HG03342 (cell line): ENCODE results near the gene IL18.
A peak's percentile ranks its signal among the peaks of the same experiment; 100 is the strongest.
"Not testable (repeated sequence)": the region's sequence is repeated elsewhere in the genome, so short reads cannot be mapped to it uniquely, and the experiment has no call there.

ENCODE experiments used
- ATAC-seq: cut with Tn5 transposase; IDR thresholded peaks from one replicate; pipeline ENCODE4 v1.9.1; 2021; ENCODE audit warnings: mild to moderate bottlenecking, moderate library complexity; ENCODE audit not compliant: unreplicated experiment

IL18 gene

DNA sequence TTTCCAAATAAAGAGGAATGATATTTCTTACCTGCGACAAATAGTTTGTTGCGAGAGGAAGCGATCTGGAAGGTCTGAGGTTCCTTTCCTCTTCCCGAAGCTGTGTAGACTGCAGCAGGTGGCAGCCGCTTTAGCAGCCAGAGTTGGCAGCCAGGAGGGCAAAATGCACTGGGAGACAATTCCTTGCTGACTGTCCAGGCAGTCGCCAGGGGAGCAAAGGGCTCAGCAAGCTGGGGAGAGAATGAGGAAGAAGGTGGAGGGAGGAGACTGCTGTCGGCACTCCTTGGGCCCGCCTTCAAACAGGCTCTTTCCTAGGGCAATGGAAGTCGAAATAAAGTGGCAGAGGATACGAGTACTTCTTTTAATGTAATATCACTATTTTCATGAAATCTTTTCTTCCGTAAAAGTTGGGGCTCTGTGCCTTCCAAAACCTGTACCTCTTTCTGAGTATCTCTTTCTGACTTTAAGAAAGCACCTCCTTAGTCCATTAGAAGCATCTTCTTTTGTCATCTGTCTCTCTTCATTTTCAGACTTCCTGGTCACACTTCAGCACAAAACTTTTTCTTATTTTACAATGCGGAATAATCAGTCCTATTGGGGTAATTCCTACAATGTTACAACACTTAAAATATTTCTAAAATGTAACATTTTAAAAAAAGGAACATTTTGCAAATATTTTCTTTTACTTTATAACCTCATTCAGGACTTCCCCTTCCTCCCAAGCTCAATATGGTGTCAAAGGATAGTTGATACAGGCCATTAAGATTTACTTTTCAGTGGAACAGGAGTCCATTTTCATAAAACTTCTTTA lies at the start of gene IL18:
Gene IL18 (minus strand): TSS at position 220 of the 811 bp plus-strand sequence. CDS start 9,041 bp downstream, outside the sequence.
- ATAC-seq: no peak

DNA sequence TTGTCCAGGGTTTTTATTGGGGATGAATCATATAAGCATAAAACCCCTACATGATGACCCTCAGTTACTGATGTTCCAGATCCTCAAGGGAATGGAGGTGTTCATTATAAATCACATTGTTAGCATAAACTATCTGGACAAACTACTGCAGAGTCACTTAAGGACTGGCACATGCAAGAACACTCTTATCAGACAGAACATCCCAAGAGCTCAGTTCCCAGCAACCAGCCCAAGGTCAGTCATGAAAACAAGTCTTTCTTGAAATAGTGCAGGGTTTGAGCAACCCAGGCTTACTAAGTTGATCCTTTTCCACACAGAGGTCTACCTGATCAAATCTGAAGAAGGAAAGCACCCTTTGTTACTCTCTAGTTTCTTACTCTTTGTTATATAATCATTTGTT lies 48.8 kb upstream of the IL18 start:
- ATAC-seq: no peak

DNA sequence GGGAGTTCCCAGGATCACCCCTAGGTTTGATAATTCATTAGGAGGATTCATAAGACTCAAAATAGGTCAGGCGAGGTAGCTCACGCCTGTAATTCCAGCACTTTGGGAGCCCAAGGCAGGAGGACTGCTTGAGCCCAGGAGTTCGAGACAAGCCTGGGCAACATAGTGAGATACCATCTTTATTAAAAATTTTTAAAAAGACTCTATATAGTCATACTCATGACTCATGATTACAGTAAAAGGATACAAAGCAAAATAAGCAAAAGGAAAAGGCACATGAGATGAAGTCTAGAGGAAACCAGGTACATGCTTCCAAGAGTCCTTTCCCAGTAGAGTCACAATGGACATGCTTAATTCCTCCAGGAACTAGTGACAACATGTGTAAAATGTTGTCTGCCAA lies 48.4 kb upstream of the IL18 start:
- ATAC-seq: no peak

DNA sequence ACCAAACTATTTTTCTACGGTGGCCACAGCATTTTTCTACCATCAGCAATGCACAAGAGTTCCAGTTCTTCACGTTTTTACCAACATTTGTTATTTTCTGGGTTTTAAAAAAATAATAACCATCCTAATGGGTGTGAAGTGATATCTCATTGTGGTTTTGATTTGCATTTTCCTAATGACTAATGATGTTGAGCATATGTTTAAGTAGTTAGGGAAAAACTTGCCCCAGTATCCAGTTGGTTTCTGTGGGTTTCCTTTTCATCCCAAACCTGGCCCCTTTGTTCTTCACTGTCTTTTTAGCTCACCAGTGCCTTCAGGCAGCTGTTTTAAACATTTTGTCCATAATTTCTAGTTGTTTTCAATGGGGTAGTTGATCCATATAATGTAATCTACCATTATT lies 47.6 kb upstream of the IL18 start:
- ATAC-seq: no peak

DNA sequence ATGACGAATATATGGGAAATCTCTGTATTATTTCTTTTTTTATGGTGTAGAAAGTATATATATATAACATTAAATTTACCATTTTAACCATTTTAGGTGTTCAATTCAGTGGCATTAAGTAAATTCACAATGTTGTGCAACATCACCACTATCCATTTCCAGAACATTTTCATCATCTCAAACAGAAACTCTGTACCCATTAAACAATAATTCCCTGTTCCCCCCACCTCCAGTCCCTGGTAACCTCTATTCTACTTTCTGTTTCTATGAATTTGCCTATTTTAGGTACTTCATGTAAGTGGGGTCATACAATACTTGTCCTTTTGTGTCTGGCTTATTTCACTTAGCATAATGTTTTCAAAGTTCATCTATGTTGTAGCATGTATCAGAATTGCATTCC lies 47.0 kb upstream of the IL18 start:
- no peak for ATAC-seq

DNA sequence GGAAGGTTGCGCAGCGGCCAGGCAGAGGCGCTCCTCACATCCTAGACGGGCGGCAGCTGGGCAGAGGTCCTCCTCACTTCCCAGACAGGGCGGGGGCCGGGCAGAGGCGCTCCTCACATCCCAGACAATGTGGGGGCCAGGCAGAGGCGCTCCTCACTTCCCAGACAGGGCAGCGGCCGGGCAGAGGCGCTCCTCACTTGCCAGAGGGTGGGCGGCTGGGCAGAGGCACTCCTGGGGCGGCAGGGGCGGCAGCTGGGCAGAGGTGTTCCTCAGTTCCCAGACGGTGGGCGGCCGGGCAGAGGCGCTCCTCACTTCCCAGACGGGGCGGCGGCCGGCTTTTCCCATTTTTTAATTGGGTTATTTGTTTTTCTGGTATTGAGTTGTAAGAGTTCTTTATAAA lies 42.2 kb upstream of the IL18 start:
- no peak for ATAC-seq

DNA sequence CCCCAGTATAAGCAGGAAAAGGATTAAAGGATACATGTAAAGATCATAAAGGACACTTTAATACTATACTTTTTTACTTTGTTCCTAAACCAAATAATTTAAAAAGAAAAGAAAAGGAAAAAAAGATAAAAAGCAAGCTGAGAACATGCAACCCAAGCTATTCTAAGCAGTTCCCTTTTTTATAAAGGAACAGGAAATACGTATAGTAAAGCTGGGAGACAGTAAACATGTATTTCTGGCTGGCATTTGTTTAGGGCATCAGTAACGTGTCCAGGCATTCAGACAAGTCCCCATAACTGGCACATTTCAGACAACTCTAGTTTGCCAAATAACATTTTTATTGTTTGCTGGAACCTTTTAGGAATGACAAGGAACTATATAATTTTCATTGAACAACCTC lies 36.4 kb upstream of the IL18 start:
- ATAC-seq: no peak

DNA sequence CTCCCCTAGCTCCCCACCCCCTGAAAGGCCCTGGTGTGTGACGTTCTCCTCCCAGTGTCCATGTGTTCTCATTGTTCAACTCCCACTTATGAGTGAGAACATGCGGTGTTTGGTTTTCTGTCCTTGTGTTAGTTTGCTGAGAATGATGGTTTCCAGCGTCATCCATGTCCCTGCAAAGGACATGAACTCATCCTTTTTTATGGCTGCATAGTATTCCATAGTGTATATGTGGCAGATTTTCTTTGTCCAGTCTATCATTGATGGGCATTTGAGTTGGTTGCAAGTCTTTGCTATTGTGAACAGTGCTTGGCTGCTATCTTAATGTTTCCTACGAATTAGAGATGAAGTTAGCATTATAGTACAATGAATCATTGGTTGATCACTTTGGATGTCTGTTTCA lies 35.2 kb upstream of the IL18 start:
- not testable (repeated sequence) for ATAC-seq

DNA sequence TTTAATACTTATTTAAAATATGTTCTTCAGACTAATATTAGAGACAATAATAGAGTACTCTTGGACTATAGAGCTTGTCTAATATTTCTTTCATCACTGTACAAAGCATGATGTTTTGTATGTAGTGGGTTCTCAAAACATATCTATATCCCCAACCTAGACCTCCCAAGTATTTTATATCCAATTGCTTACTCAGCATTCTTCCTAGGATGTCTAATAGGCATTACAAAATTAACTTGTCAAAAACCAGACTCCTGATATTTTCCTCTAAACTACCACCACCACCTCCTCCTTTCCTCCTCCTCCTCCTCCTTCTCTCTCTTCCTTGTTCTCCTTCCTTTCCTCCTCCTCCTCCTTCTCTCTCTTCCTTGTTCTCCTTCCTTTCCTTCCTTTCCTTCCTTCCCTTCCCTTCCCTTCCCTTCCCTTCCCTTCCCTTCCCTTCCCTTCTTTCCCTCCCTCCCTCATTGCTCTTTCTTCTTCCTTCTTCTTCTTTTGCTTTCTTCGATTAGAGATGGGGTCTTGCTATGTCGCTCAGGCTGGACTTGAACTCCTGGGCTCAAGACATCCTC lies 32.7 kb upstream of the IL18 start:
- ATAC-seq: no peak

DNA sequence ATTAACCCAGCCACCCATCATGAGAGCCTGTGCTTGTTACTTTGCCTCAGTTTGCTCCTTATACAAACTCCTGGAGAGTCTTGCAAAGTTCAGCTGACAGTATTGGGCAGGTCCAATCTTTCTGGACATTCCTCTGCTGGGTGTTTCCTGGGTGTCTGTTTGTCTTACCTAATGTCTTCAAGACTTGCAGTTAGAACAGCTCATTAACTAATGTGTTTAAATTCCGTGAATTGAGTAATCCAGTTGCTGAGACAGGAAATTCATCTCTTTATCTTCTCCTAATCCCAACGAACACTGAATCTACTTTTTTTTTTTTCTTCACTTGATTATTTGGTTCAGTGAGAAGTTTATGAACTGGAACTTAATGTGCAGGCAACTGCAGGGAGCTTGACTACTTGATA lies 32.1 kb upstream of the IL18 start:
- ATAC-seq: no peak

DNA sequence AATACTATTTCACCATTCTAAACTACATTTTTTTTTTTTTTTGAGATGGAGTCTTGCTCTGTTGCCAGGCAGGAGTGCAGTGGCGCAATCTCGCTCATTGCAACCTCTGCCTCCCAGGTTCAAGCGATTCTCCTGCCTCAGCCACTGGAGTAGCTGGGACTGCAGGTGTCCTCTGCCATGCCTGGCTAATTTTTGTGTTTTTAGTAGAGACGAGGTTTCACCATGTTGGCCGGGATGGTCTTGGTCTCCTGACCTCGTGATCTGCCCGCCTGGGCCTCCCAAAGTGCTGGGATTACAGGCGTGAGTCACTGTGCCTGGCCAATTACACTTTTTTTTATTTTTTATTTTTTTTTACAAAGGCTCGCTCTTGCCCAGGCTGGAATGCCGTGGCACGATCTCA lies 31.2 kb upstream of the IL18 start:
- ATAC-seq: not testable (repeated sequence)

DNA sequence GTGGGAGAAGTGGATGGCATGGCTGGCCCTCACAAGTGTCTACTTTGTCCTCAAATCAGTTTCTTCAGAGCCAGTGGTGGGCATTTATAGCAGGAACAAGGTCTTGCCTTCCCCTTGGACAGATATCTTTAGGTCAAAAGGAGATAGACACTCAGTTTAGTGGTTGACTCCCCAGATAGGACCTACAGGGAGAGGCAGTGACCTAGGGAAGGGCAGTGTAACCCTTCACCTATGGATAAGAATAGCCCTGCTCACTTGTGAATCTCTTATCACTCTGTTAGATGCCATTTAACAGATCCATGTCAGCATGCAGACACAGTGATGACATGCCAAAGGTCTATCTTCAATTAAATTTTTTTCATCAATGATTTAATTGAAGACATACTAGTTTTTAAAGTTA lies 22.4 kb upstream of the IL18 start:
- no peak for ATAC-seq

DNA sequence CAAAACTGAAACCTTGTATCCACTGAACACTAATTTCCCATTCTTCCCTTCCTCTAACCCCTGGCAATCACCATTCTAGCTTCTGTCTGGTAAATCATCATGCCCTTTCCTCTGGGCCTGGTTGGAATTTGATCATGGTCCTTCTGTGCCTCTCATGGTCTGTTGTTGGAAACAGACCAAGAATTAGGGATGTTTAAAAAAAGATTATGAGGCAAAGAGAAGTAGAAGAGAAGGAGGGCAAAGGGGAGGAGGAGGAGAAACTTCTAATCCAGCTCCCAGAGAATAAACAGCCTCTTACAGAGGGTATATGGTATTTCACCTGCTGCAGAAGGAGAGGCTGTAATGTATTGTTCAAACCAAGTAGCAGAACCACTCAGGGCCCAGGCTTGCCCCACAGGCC lies 22.0 kb upstream of the IL18 start:
- ATAC-seq: no peak

DNA sequence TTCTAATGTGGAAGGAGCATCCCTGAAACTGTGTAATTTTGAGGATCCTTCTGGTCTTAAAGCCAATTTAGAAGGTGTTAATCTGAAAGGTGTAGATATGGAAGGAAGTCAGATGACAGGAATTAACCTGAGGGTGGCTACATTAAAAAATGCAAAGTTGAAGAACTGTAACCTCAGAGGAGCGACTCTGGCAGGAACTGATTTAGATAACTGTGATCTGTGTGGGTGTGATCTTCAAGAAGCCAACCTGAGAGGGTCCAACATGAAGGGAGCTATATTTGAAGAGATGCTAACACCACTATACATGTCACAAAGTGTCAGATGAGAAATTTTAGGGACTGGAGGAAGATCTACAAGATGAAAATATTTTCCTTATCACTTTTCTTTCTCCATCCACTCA lies 19.0 kb upstream of the IL18 start:
- ATAC-seq: no peak

DNA sequence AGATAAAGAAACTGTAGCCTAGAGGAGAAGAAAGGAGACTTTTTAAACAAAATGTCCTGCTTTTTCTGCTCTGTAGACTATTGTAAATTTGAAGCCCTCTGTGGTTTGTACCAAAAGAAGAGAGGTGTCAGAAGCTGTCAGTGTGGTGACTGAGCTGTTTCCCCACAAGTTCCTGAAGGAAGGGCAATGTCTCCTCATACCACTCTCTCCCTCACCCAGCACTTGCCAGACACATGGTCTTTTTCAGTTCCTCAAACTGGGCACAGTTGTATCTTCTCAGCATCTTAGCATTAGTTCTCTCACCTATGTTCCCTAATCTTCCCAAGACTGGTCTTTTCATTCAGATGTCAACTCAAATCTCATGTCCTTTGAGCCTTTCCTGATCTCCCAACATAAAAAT lies 15.7 kb upstream of the IL18 start:
- peak; percentile 47 for ATAC-seq

DNA sequence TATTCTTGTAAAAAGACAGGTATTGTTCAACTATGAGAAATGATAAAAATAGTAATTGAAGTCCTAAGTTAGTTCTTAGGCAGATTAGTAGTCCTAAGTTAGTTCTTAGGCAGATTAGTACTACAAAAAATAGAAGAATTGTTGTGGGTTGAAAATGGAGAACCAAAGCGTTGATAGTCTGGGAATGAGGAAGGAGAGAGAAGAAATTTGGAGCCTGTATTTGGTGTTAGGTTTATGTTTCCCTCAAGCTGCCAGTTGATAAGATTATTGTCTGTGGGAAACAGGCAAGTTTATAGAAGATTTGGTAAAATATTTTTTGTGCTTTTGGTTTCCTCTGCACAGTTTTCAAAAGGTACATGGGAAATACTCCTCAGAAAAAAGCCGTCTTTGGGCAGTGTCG lies 15.0 kb upstream of the IL18 start:
- ATAC-seq: no peak

DNA sequence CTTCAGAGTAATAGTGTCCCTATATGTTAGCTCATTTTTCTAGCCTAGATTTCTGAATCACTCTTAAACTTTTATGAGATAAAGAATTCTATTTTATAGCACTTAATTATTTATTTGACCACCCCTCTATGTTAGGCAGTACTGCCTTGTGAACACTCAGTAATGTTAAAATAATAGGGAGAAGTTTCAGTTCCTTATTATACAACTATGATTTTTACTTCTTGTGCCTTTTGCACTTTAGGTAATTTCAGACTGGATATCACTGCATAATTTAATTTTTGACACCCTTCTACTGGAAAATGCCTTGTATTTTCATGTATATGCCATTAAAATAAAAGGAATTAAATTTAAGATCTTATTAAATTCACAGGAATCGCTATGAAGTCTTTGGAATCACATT lies 14.5 kb upstream of the IL18 start:
- no peak for ATAC-seq

DNA sequence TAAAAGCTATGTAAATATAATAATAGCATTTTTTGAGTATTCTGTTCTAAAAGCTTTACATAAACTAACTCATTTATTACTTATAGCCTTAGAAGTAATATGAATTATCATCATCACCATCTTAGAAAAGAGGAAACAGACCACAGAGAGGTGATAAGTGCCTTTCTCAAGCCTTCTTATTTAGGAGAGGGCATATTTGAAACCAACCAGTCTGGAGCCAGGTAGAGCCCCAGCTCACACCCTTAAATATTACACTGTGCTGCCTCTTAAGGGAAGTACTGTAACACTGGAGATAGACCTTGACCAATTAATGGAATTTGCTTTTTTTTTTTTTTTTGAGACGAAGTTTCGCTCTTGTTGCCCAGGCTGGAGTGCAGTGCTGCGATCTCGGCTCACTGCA lies 13.7 kb upstream of the IL18 start:
- ATAC-seq: no peak

DNA sequence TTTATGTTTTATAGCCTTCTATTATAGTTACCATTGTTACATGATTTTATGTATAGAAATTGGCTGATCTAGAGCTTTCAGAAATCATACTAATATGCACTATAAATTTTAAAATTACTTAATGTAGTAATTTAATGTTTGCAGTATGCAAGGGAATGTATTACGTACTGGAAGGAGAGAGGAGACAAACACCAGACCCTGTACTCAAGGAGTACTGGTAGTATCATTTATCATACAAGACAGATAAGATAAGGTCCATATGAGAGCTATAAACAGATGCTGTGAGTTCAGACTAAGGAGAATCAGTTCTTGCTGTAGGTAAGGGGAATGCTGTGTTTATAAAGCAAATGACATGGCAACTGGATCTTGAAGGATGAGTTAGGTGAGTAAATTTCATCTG lies 12.2 kb upstream of the IL18 start:
- ATAC-seq: no peak

DNA sequence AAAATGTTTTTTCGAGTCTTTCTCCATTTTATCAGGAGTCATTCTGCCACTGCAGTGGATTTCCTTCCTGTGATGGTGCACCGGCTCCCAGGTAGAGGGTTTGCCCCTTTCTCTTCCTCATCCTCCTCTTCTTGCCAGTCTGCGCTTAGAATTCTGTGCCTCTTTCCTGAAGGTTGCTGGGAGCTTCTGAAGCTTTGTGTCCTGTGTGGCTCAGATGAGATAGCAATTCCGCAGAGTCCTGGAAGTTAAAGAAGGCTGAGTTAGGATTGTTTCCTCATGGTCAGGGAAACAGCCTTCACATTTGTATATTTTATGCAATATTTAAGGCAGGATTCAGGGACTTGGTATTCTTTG lies 11.7 kb upstream of the IL18 start:
- no peak for ATAC-seq

DNA sequence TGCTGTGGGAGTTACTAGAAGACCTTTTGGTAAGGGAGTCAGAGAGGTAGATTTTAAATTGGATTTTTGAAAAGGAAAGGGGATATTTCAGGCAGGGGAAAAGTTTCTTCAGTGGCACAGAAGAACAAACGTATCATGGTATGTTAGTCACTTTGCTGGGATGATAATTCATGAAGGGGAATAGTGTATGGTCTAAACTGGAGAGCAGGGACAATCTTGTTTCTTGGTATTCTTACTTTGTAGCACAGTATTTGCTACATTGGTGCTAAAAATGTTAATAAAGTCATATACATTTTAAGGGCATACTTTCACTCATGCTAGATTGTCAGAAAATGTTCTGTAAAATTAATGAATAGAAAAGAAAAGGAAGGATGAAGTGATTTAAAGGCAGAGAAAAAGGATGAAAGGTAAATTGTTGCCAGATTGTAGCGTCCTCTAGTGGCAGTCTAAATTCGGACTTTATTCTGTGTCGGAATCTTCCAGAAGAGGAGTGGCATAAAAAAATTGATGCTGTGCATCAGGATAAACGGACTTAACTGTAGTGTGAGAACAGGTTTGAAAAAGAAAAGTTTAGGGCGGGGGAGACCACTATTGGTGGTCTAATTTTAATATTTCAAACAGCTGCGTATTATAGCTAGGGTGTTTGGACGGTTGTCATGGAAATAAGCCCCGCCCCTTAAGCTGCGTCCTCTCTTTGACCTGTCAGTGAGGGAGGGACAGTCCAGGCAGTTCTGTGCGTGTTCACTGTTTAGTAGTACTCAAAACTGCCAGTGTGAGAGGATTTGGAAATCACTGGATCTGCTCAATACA lies 11.1 kb upstream of the IL18 start, which contains the start of gene BCO2:
Gene BCO2 (plus strand): TSS at position 724 of the 810 bp plus-strand sequence. CDS start 90 bp downstream, outside the sequence.
- ATAC-seq: peak; percentile 69

DNA sequence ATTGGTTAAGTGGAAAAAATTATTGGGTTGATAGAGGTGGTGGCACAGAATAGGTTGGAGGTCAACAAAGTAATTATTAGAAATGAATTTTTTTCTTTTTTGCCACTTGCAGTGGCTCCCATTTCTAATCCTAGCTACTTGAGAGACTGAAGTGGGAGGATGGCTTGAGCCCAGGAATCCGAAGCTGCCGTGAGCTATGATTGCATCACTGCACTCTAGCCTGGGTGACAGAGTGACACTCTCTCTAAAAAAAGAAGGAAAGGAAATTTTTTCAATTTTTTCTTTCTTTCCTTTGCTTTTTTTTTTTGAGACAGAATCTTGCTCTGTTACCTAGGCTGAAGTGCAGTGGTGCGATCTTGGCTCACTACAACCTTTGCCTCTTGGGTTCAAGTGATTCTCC lies 9.3 kb upstream of the IL18 start:
- ATAC-seq: no peak
